ENCODE results near the gene MORC1. TPM values are rescaled to one million over a fixed set of nuclear protein-coding genes. Genes with fewer than 3 reads are reported as not detected.

Gene MORC1
- total RNA-seq, 1 donor from 2014 or later = not detected

GRCh38 chr3:108914774-108915641 lies 202.9 kb downstream of the MORC1 start:
- H3K27ac ChIP-seq = no peak overlapping the region
- H3K9me3 Mint-ChIP-seq = no peaks in the 10 kb centered on the region
- no peaks in the 10 kb centered on the region for H3K4me1 ChIP-seq
- no peak overlapping the region for H3K27ac Mint-ChIP-seq
- H3K79me2 ChIP-seq (ENCODE audit: low read depth) = no peaks in the 10 kb centered on the region
- no peaks in the 10 kb centered on the region for H3K4me1 Mint-ChIP-seq
- H3K27me3 Mint-ChIP-seq (ENCODE audit: insufficient read depth, low read depth) = no peaks in the 10 kb centered on the region
- peak overlapping the region; percentile 54 for H2AFZ ChIP-seq (replicated peaks)
- no peak overlapping the region for H3K4me3 Mint-ChIP-seq
- H3K27me3 ChIP-seq = no peaks in the 10 kb centered on the region
- no peaks in the 10 kb centered on the region for H3F3A ChIP-seq (ENCODE audit: low read depth)
- TF ChIP-seq EZH2 (IDR thresholded peaks at IDR 0.05) (no peak), EZH2phosphoT487 (IDR thresholded peaks at IDR 0.05) (no peak), CTCF (IDR thresholded peaks at IDR 0.05) (peak; percentile 95)
- H3K36me3 Mint-ChIP-seq = no peaks in the 10 kb centered on the region
- DNase-seq (ENCODE audit: low spot score) = peak; percentile 80
- no peaks in the 10 kb centered on the region for H3K36me3 ChIP-seq
- H3K4me2 ChIP-seq = no peak overlapping the region
- H3K4me3 ChIP-seq = no peak overlapping the region
- no peak overlapping the region for H3K9ac ChIP-seq
- no peaks in the 10 kb centered on the region for H4K20me1 ChIP-seq (ENCODE audit: low read depth)
- no peaks in the 10 kb centered on the region for H3K9me3 ChIP-seq (ENCODE audit: low read depth)

- Histone ChIP-seq H3F3A (ENCODE audit: low read depth) (no peaks in the 10 kb centered on the region), H3K4me1 (no peaks in the 10 kb centered on the region), H2AFZ (replicated peaks) (no peak overlapping the region), H4K20me1 (ENCODE audit: low read depth) (no peaks in the 10 kb centered on the region), H3K4me3 (no peak overlapping the region), H3K4me2 (no peak overlapping the region), H3K9ac (no peak overlapping the region), H3K27ac (no peak overlapping the region), H3K79me2 (ENCODE audit: low read depth) (no peaks in the 10 kb centered on the region), H3K9me3 (ENCODE audit: low read depth) (no peaks in the 10 kb centered on the region), H3K27me3 (no peaks in the 10 kb centered on the region), H3K36me3 (no peaks in the 10 kb centered on the region)
- no peaks in the 10 kb centered on the region for H3K4me1 Mint-ChIP-seq
- no peaks in the 10 kb centered on the region for H3K36me3 Mint-ChIP-seq
- H3K9me3 Mint-ChIP-seq = no peaks in the 10 kb centered on the region
- H3K4me3 Mint-ChIP-seq = no peak overlapping the region
- no peak for TF ChIP-seq EZH2 (IDR thresholded peaks at IDR 0.05)
- TF ChIP-seq EZH2phosphoT487 (IDR thresholded peaks at IDR 0.05) = no peak
- DNase-seq (ENCODE audit: low spot score) = no peak
- H3K27ac Mint-ChIP-seq = no peak overlapping the region
- H3K27me3 Mint-ChIP-seq (ENCODE audit: insufficient read depth, low read depth) = no peaks in the 10 kb centered on the region
These were observed 208.1 kb downstream of the MORC1 start for GRCh38 chr3:108909799-108910198.

Small RNAs within 50 kb of the gene (small RNA-seq; reads per million reads assigned to genes)
- not detected for gene RF00012

Other genes starting within 250 kb of the MORC1 start
- not detected in 2 replicates for gene GUCA1C, start 164.3 kb downstream of the MORC1 start, total RNA-seq (ENCODE audit: low replicate concordance)
- gene C3orf85, start 18.6 kb upstream of the MORC1 start, total RNA-seq (ENCODE audit: low replicate concordance) = not detected in 2 replicates
- 1.2 and 1.8 TPM in 2 replicates for gene DPPA2, start 198.4 kb upstream of the MORC1 start, total RNA-seq (ENCODE audit: low replicate concordance)
- 187 and 215 TPM in 2 replicates for gene DPPA4, start 219.4 kb upstream of the MORC1 start, total RNA-seq (ENCODE audit: low replicate concordance)